ENCODE measurements around the gene SH2D3C.

The SH2D3C gene

DNA sequence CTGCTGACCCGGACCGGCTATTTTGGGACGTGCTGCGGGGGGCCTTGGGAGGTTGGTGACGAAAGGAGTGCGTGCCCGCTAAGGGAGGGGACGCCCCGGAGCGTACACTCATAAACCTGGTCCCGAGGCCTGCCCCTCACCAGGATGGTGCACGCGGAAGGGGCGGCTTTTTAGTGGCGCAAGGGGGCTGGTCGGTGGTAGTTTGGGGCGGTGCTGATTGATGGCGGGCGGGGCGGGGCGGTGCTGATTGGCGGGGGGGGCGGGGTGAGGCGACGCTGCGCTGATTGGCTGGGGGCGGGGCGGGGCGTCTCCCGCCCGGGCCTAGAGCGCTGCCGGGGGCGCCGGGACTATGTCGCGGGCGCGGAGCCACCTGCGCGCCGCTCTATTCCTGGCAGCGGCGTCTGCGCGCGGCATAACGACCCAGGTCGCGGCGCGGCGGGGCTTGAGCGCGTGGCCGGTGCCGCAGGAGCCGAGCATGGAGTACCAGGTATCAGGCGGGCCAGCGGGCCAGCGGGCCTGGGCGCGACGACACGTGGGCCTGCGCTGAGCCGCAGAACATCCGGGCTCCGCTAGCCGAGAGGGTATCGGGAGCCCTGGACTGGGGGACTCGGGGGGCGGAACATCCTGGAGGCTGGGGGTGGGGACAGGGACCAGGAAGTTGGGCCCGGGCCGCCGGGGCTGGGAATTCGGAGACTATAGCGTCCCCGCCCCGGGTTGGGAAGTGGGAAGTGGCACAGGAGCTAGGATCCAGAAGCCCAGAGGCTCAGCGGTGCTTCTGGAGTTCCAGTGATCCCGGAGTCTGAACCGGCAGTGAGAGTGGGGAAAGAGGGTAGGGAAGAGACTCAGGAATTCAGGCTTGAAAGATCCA, 24.3 kb upstream of the SH2D3C start, which contains the start of gene FPGS (continued):
- TF ChIP-seq, protein P1, sequence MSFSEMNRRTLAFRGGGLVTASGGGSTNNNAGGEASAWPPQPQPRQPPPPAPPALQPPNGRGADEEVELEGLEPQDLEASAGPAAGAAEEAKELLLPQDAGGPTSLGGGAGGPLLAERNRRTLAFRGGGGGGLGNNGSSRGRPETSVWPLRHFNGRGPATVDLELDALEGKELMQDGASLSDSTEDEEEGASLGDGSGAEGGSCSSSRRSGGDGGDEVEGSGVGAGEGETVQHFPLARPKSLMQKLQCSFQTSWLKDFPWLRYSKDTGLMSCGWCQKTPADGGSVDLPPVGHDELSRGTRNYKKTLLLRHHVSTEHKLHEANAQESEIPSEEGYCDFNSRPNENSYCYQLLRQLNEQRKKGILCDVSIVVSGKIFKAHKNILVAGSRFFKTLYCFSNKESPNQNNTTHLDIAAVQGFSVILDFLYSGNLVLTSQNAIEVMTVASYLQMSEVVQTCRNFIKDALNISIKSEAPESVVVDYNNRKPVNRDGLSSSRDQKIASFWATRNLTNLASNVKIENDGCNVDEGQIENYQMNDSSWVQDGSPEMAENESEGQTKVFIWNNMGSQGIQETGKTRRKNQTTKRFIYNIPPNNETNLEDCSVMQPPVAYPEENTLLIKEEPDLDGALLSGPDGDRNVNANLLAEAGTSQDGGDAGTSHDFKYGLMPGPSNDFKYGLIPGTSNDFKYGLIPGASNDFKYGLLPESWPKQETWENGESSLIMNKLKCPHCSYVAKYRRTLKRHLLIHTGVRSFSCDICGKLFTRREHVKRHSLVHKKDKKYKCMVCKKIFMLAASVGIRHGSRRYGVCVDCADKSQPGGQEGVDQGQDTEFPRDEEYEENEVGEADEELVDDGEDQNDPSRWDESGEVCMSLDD (tag by site-specific recombination; IDR thresholded peaks at IDR 0.05), result no peak
- TF ChIP-seq GFI1B (tag by site-specific recombination; IDR thresholded peaks at IDR 0.05) (no peak), ZBTB48 (tag by site-specific recombination; IDR thresholded peaks at IDR 0.05) (0 out of 2 replicates have a peak, but pooled peaks have one; percentile 31), KLF1 (tag by site-specific recombination; IDR thresholded peaks at IDR 0.05) (peak; percentile 84), KLF7 (tag by site-specific recombination; IDR thresholded peaks at IDR 0.05; ENCODE audit: borderline replicate concordance) (no peak), ZNF600 (tag by site-specific recombination; IDR thresholded peaks at IDR 0.05) (no peak), ZNF155 (tag by site-specific recombination; IDR thresholded peaks at IDR 0.05) (no peak), TCF7L2 (IDR thresholded peaks at IDR 0.05; ENCODE audit: borderline replicate concordance, low read depth, low read length) (no peak), ZFP41 (tag by site-specific recombination; IDR thresholded peaks at IDR 0.05; ENCODE audit: borderline replicate concordance) (no peak), ZNF747 (tag by site-specific recombination; IDR thresholded peaks at IDR 0.05) (no peak), ZNF571 (tag by site-specific recombination; IDR thresholded peaks at IDR 0.05) (no peak), ZNF239 (tag by site-specific recombination; IDR thresholded peaks at IDR 0.05) (no peak), ZNF560 (tag by site-specific recombination; IDR thresholded peaks at IDR 0.05; ENCODE audit: borderline replicate concordance) (no peak)
- TF ChIP-seq, protein P2, sequence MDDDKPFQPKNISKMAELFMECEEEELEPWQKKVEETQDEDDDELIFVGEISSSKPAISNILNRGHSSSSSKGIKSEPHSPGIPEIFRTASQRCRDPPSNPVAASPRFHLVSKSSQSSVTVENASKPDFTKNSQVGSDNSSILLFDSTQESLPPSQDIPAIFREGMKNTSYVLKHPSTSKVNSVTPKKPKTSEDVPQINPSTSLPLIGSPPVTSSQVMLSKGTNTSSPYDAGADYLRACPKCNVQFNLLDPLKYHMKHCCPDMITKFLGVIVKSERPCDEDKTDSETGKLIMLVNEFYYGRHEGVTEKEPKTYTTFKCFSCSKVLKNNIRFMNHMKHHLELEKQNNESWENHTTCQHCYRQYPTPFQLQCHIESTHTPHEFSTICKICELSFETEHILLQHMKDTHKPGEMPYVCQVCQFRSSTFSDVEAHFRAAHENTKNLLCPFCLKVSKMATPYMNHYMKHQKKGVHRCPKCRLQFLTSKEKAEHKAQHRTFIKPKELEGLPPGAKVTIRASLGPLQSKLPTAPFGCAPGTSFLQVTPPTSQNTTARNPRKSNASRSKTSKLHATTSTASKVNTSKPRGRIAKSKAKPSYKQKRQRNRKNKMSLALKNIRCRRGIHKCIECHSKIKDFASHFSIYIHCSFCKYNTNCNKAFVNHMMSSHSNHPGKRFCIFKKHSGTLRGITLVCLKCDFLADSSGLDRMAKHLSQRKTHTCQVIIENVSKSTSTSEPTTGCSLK (tag by site-specific recombination; IDR thresholded peaks at IDR 0.05), result no peak
- TF ChIP-seq, protein P3, sequence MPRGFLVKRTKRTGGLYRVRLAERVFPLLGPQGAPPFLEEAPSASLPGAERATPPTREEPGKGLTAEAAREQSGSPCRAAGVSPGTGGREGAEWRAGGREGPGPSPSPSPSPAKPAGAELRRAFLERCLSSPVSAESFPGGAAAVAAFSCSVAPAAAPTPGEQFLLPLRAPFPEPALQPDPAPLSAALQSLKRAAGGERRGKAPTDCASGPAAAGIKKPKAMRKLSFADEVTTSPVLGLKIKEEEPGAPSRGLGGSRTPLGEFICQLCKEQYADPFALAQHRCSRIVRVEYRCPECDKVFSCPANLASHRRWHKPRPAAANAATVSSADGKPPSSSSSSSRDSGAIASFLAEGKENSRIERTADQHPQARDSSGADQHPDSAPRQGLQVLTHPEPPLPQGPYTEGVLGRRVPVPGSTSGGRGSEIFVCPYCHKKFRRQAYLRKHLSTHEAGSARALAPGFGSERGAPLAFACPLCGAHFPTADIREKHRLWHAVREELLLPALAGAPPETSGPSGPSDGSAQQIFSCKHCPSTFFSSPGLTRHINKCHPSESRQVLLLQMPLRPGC (tag by site-specific recombination; IDR thresholded peaks at IDR 0.05), result no peak
- TF ChIP-seq, protein P4, sequence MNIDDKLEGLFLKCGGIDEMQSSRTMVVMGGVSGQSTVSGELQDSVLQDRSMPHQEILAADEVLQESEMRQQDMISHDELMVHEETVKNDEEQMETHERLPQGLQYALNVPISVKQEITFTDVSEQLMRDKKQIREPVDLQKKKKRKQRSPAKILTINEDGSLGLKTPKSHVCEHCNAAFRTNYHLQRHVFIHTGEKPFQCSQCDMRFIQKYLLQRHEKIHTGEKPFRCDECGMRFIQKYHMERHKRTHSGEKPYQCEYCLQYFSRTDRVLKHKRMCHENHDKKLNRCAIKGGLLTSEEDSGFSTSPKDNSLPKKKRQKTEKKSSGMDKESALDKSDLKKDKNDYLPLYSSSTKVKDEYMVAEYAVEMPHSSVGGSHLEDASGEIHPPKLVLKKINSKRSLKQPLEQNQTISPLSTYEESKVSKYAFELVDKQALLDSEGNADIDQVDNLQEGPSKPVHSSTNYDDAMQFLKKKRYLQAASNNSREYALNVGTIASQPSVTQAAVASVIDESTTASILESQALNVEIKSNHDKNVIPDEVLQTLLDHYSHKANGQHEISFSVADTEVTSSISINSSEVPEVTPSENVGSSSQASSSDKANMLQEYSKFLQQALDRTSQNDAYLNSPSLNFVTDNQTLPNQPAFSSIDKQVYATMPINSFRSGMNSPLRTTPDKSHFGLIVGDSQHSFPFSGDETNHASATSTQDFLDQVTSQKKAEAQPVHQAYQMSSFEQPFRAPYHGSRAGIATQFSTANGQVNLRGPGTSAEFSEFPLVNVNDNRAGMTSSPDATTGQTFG (tag by site-specific recombination; IDR thresholded peaks at IDR 0.05; ENCODE audit: borderline replicate concordance), result no peak
- TF ChIP-seq, protein P5, sequence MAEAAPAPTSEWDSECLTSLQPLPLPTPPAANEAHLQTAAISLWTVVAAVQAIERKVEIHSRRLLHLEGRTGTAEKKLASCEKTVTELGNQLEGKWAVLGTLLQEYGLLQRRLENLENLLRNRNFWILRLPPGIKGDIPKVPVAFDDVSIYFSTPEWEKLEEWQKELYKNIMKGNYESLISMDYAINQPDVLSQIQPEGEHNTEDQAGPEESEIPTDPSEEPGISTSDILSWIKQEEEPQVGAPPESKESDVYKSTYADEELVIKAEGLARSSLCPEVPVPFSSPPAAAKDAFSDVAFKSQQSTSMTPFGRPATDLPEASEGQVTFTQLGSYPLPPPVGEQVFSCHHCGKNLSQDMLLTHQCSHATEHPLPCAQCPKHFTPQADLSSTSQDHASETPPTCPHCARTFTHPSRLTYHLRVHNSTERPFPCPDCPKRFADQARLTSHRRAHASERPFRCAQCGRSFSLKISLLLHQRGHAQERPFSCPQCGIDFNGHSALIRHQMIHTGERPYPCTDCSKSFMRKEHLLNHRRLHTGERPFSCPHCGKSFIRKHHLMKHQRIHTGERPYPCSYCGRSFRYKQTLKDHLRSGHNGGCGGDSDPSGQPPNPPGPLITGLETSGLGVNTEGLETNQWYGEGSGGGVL (tag by site-specific recombination; IDR thresholded peaks at IDR 0.05), result no peak
- TF ChIP-seq, protein P6, sequence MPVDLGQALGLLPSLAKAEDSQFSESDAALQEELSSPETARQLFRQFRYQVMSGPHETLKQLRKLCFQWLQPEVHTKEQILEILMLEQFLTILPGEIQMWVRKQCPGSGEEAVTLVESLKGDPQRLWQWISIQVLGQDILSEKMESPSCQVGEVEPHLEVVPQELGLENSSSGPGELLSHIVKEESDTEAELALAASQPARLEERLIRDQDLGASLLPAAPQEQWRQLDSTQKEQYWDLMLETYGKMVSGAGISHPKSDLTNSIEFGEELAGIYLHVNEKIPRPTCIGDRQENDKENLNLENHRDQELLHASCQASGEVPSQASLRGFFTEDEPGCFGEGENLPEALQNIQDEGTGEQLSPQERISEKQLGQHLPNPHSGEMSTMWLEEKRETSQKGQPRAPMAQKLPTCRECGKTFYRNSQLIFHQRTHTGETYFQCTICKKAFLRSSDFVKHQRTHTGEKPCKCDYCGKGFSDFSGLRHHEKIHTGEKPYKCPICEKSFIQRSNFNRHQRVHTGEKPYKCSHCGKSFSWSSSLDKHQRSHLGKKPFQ (tag by site-specific recombination; IDR thresholded peaks at IDR 0.05), result no peak
- TF ChIP-seq, protein P7, sequence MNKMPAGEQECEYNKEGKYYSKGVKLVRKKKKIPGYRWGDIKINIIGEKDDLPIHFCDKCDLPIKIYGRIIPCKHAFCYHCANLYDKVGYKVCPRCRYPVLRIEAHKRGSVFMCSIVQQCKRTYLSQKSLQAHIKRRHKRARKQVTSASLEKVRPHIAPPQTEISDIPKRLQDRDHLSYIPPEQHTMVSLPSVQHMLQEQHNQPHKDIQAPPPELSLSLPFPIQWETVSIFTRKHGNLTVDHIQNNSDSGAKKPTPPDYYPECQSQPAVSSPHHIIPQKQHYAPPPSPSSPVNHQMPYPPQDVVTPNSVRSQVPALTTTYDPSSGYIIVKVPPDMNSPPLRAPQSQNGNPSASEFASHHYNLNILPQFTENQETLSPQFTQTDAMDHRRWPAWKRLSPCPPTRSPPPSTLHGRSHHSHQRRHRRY (tag by site-specific recombination; IDR thresholded peaks at IDR 0.05), result no peak

Data from HEK293 (cell line).